HG03558 (cell line): ENCODE data around the gene CTDP1.

ENCODE experiments used
- ATAC-seq: cut with Tn5 transposase; IDR thresholded peaks from one replicate; pipeline ENCODE4 v1.9.1; 2021; ENCODE audit warnings: moderate number of reproducible peaks; ENCODE audit not compliant: unreplicated experiment; ENCODE audit errors: extremely low read depth

CTDP1 gene

GRCh38 chr18:79643054-79643984 is 36.3 kb upstream of the CTDP1 start:
- ATAC-seq: no peak

GRCh38 chr18:79644006-79644665 is 35.5 kb upstream of the CTDP1 start:
- peak; percentile 64 for ATAC-seq

- no peak for ATAC-seq
Measured at GRCh38 chr18:79644666-79645057, 34.9 kb upstream of the CTDP1 start.

- ATAC-seq: no peak
Measured at GRCh38 chr18:79645291-79645983, 34.2 kb upstream of the CTDP1 start.

GRCh38 chr18:79647307-79647706 is 32.3 kb upstream of the CTDP1 start:
- no peak for ATAC-seq

- no peak for ATAC-seq
Measured at GRCh38 chr18:79650959-79651358, 28.6 kb upstream of the CTDP1 start.

- no peak for ATAC-seq
Measured at GRCh38 chr18:79657342-79657996, 22.1 kb upstream of the CTDP1 start.

GRCh38 chr18:79658366-79658765 is 21.2 kb upstream of the CTDP1 start:
- no peak for ATAC-seq

- ATAC-seq: no peak
Measured at GRCh38 chr18:79659733-79660132, 19.9 kb upstream of the CTDP1 start.

GRCh38 chr18:79662034-79662433 is 17.6 kb upstream of the CTDP1 start:
- ATAC-seq: no peak

- no peak for ATAC-seq
Measured at GRCh38 chr18:79662439-79662838, 17.2 kb upstream of the CTDP1 start.

GRCh38 chr18:79664525-79665125 is 15.0 kb upstream of the CTDP1 start:
- no peak for ATAC-seq

- ATAC-seq: no peak
Measured at GRCh38 chr18:79668203-79668602, 11.4 kb upstream of the CTDP1 start.

GRCh38 chr18:79672490-79673276 is 6.9 kb upstream of the CTDP1 start:
- ATAC-seq: no peak

GRCh38 chr18:79677221-79677620 is 2.4 kb upstream of the CTDP1 start:
- ATAC-seq: no peak

- no peak for ATAC-seq
Measured at GRCh38 chr18:79677840-79678239, 1.8 kb upstream of the CTDP1 start.

- ATAC-seq: peak; percentile 90
Measured at GRCh38 chr18:79678665-79679551, 695 bp upstream of the CTDP1 start.

- ATAC-seq: no peak
Measured at GRCh38 chr18:79680100-79680879, 687 bp downstream of the CTDP1 start.
